Kidney (tissue), 14 donors: ENCODE data around the gene LRRN4CL. TPM values are rescaled to one million over a fixed set of nuclear protein-coding genes. Genes with fewer than 3 reads are reported as not detected.
A peak's percentile ranks its signal among the peaks of the same experiment; 100 is the strongest.

Experiments
- DNase-seq, 5 donors: peaks; one replicate each; pipeline ENCODE4 v3.0.0-alpha.2; 2013 to 2020
- FAIRE-seq: peaks from 2 replicates; lab custom pipeline; 2012; peaks lifted over from hg19 to GRCh38; lab: Jason Lieb, UNC
- H3K27ac ChIP-seq, 2 donors: one replicate each; pipeline ENCODE4 v1.7.0; 2013; ENCODE audit warnings: low read depth in 2 of 2, low read length in 2 of 2, inconsistent platforms in 1 of 2
- H3K27me3 ChIP-seq: one replicate; pipeline ENCODE4 v1.7.1; 2013; ENCODE audit warnings: low read length, inconsistent platforms; ENCODE audit not compliant: control insufficient read depth, insufficient read depth
- H3K36me3 ChIP-seq, 3 donors: one replicate each; pipeline versions ENCODE4 v1.7.0 to v1.7.1; 2013; ENCODE audit warnings: low read length in 3 of 3, control low read depth in 1 of 3, inconsistent platforms in 1 of 3; ENCODE audit not compliant: insufficient read depth in 3 of 3, control insufficient read depth in 2 of 3
- H3K4me1 ChIP-seq, 3 donors: one replicate each; pipeline versions ENCODE4 v1.7.0 to v1.7.1; 2013; ENCODE audit warnings: low read length in 3 of 3, inconsistent platforms in 1 of 3, low read depth in 1 of 3; ENCODE audit not compliant: control insufficient read depth in 2 of 3, insufficient read depth in 2 of 3
- H3K4me3 ChIP-seq, 3 donors: one replicate each; pipeline versions ENCODE4 v1.7.0 to v1.8.1; 2013; ENCODE audit warnings: low read length in 3 of 3, control low read depth in 1 of 3, inconsistent platforms in 1 of 3
- H3K9ac ChIP-seq, 3 donors: one replicate each; pipeline versions ENCODE4 v1.7.0 to v1.7.1; 2013; ENCODE audit warnings: low read length in 3 of 3, control low read depth in 1 of 3, inconsistent platforms in 1 of 3
- H3K9me3 ChIP-seq, 3 donors: one replicate each; pipeline versions ENCODE4 v1.7.0 to v1.7.1; 2013; ENCODE audit warnings: low read length in 3 of 3, control low read depth in 1 of 3, inconsistent platforms in 1 of 3; ENCODE audit not compliant: control insufficient read depth in 2 of 3, insufficient read depth in 1 of 3
- CTCF ChIP-seq: IDR thresholded peaks from 3 replicates; pipeline ENCODE4 v1.5.1; 2012; ENCODE audit warnings: mild to moderate bottlenecking, moderate library complexity, borderline replicate concordance; ENCODE audit not compliant: insufficient read depth; ENCODE audit errors: extremely low read depth
- intact Hi-C: fragments of 100-400 bp; cut with DNase I; formaldehyde crosslinking; loops from one replicate; pipeline ENCODE4 v1.11.1; 2022
- polyA plus RNA-seq: library from polyadenylated mRNA; stranded (reverse); fragments of 350-450 nt; fragmentation: Illumina TruSeq; extraction: RNeasy Lipid Tissue Mini Kit (QIAGEN cat#74804); gene quantifications from one replicate; pipeline ENCODE4 v1.2.3, GENCODE V29; 2014; ENCODE audit warnings: low read depth, low replicate concordance; ENCODE audit not compliant: insufficient read depth
- total RNA-seq: library from RNA; stranded (reverse); fragmentation: NEBNext Ultra II Directional; extraction: Animal tissue kit (Norgen Biotek cat#: 25700); gene quantifications from one replicate; pipeline ENCODE4 v1.2.1, GENCODE V29; 2021
- donor health status: control.
- donor health status: control.
- donor health status: control.
- donor health status: control.
- donor health status: control.
- donor health status: DM: yes; HTN: yes; CAD: no.
- donor health status: Normal renal cell carcinoma (clear cell type).

LRRN4CL gene
- total and polyA plus RNA-seq, 2 donors from 2014 or later: 0.58 to 1.2 TPM

- DNase-seq: peak in 2 of 5 donors; percentile 65 to 83
- peaks cover 0 to 16% (median 2%) of the 10 kb centered on the region in 3 donors for H3K4me1 ChIP-seq
- H3K27ac ChIP-seq: peak overlapping the region in 1 of 2 donors; percentile 37
- FAIRE-seq: no peak
- TF ChIP-seq CTCF: no peak
- H3K4me3 ChIP-seq: peak overlapping the region; percentile 4 to 39 (median 34)
- no peaks in the 10 kb centered on the region for H3K9me3 ChIP-seq
- peak overlapping the region in 2 of 3 donors; percentile 12 to 65 for H3K9ac ChIP-seq
- H3K27me3 ChIP-seq: no peaks in the 10 kb centered on the region
- peaks cover 0 to 31% (median 5%) of the 10 kb centered on the region in 3 donors for H3K36me3 ChIP-seq
- intact Hi-C loops: no loop called here
Observed at GRCh38 chr11:62646825-62647608, 42.3 kb downstream of the LRRN4CL start.

GRCh38 chr11:62645946-62646824 lies 43.1 kb downstream of the LRRN4CL start, which contains the start of gene GANAB:
GANAB (minus strand) TSS chr11:62646613; CDS start chr11:62646599, 14 bp downstream.
- peak; percentile 1 for TF ChIP-seq CTCF
- Histone ChIP-seq H3K4me1 (peaks cover 0 to 13% (median 2%) of the 10 kb centered on the region in 3 donors), H3K4me3 (peak within 1 kb of the TSS; percentile 86 to 95 (median 93)), H3K36me3 (peaks cover 0 to 31% (median 5%) of the 10 kb centered on the region in 3 donors), H3K27ac (peak within 1 kb of the TSS; percentile 82 to 91), H3K9ac (peak within 1 kb of the TSS; percentile 89 to 94 (median 91)), H3K27me3 (no peaks in the 10 kb centered on the region), H3K9me3 (no peaks in the 10 kb centered on the region)
- intact Hi-C loops: no loop called here
- DNase-seq (peak; percentile 99 to 100 (median 99)), FAIRE-seq (peak; percentile 66)

- intact Hi-C loops: no loop called here
- peak overlapping the region; percentile 86 to 95 (median 93) for H3K4me3 ChIP-seq
- H3K36me3 ChIP-seq: peaks cover 0 to 31% (median 5%) of the 10 kb centered on the region in 3 donors
- H3K9ac ChIP-seq: peak overlapping the region; percentile 89 to 94 (median 91)
- no peaks in the 10 kb centered on the region for H3K27me3 ChIP-seq
- DNase-seq (no peak), FAIRE-seq (no peak)
- H3K27ac ChIP-seq: peak overlapping the region; percentile 82 to 91
- no peaks in the 10 kb centered on the region for H3K9me3 ChIP-seq
- peaks cover 0 to 13% (median 2%) of the 10 kb centered on the region in 3 donors for H3K4me1 ChIP-seq
- no peak for TF ChIP-seq CTCF
Observed at GRCh38 chr11:62645671-62645945, 43.7 kb downstream of the LRRN4CL start.
